Measurements from ENCODE around the gene DEPDC1B. TPM values are rescaled to one million over a fixed set of nuclear protein-coding genes. Genes with fewer than 3 reads are reported as not detected.
"Not testable (repeated sequence)": the region's sequence is repeated elsewhere in the genome, so short reads cannot be mapped to it uniquely, and the experiment has no call there.

Gene DEPDC1B
- polyA plus RNA-seq: 1 to 10 TPM; 2.3 to 2.9 TPM

GRCh38 chr5:60699609-60700415 is at the start of gene DEPDC1B:
DEPDC1B (minus strand) TSS chr5:60700166; CDS start chr5:60700093, 73 bp downstream.
- H3K27me3 ChIP-seq (ENCODE audit: control insufficient read depth in 1 of 2, insufficient read depth in 2 of 2, low read length in 2 of 2): no peaks in the 10 kb centered on the region
- no peaks in the 10 kb centered on the region for H3K9me3 ChIP-seq (ENCODE audit: control insufficient read depth in 2 of 2, insufficient read depth in 1 of 2, low read depth in 1 of 2, low read length in 1 of 2)
- no peaks in the 10 kb centered on the region for H3K4me1 ChIP-seq (ENCODE audit: control insufficient read depth in 2 of 2, insufficient read depth in 2 of 2, low read length in 1 of 2)
- WGBS, 2 donors: 0 to 1% methylated on average over 72 of the region's 72 CpGs
- H3K27ac ChIP-seq (ENCODE audit: low read depth in 2 of 2, low read length in 1 of 2): peak within 1 kb of the TSS; percentile 62 to 70
- H3K36me3 ChIP-seq (ENCODE audit: control insufficient read depth in 2 of 2, insufficient read depth in 2 of 2, low read length in 1 of 2): no peaks in the 10 kb centered on the region
- peak within 1 kb of the TSS; percentile 74 to 80 for H3K4me3 ChIP-seq (ENCODE audit: low read depth in 1 of 2, low read length in 2 of 2)

- no peak overlapping the region for H3K4me3 ChIP-seq (ENCODE audit: low read depth in 1 of 2, low read length in 2 of 2)
- H3K36me3 ChIP-seq (ENCODE audit: control insufficient read depth in 2 of 2, insufficient read depth in 2 of 2, low read length in 1 of 2): no peaks in the 10 kb centered on the region
- no peaks in the 10 kb centered on the region for H3K27me3 ChIP-seq (ENCODE audit: control insufficient read depth in 1 of 2, insufficient read depth in 2 of 2, low read length in 2 of 2)
- no peak overlapping the region for H3K27ac ChIP-seq (ENCODE audit: low read depth in 2 of 2, low read length in 1 of 2)
- 97 to 98% methylated on average over 6 of the region's 6 CpGs for WGBS, 2 donors
- no peaks in the 10 kb centered on the region for H3K4me1 ChIP-seq (ENCODE audit: control insufficient read depth in 2 of 2, insufficient read depth in 2 of 2, low read length in 1 of 2)
- peaks cover 1 to 6% of the 10 kb centered on the region in 2 donors for H3K9me3 ChIP-seq (ENCODE audit: control insufficient read depth in 2 of 2, insufficient read depth in 1 of 2, low read depth in 1 of 2, low read length in 1 of 2)
Measured at GRCh38 chr5:60744682-60745081, 44.7 kb upstream of the DEPDC1B start.

- H3K36me3 ChIP-seq (ENCODE audit: control insufficient read depth in 2 of 2, insufficient read depth in 2 of 2, low read length in 1 of 2): no peaks in the 10 kb centered on the region
- H3K4me1 ChIP-seq (ENCODE audit: control insufficient read depth in 2 of 2, insufficient read depth in 2 of 2, low read length in 1 of 2): no peaks in the 10 kb centered on the region
- H3K27me3 ChIP-seq (ENCODE audit: control insufficient read depth in 1 of 2, insufficient read depth in 2 of 2, low read length in 2 of 2): no peaks in the 10 kb centered on the region
- peaks cover 3 to 6% of the 10 kb centered on the region in 2 donors for H3K9me3 ChIP-seq (ENCODE audit: control insufficient read depth in 2 of 2, insufficient read depth in 1 of 2, low read depth in 1 of 2, low read length in 1 of 2)
- WGBS, 2 donors: 94 to 95% methylated on average over 40 of the region's 40 CpGs
- no peak overlapping the region for H3K27ac ChIP-seq (ENCODE audit: low read depth in 2 of 2, low read length in 1 of 2)
- no peak overlapping the region for H3K4me3 ChIP-seq (ENCODE audit: low read depth in 1 of 2, low read length in 2 of 2)
Measured at GRCh38 chr5:60743511-60744314, 43.7 kb upstream of the DEPDC1B start.

GRCh38 chr5:60740322-60740721 is 40.4 kb upstream of the DEPDC1B start:
- no peaks in the 10 kb centered on the region for H3K4me1 ChIP-seq (ENCODE audit: control insufficient read depth in 2 of 2, insufficient read depth in 2 of 2, low read length in 1 of 2)
- H3K36me3 ChIP-seq (ENCODE audit: control insufficient read depth in 2 of 2, insufficient read depth in 2 of 2, low read length in 1 of 2): no peaks in the 10 kb centered on the region
- no peak overlapping the region for H3K27ac ChIP-seq (ENCODE audit: low read depth in 2 of 2, low read length in 1 of 2)
- no peak overlapping the region for H3K4me3 ChIP-seq (ENCODE audit: low read depth in 1 of 2, low read length in 2 of 2)
- H3K27me3 ChIP-seq (ENCODE audit: control insufficient read depth in 1 of 2, insufficient read depth in 2 of 2, low read length in 2 of 2): no peaks in the 10 kb centered on the region
- H3K9me3 ChIP-seq (ENCODE audit: control insufficient read depth in 2 of 2, insufficient read depth in 1 of 2, low read depth in 1 of 2, low read length in 1 of 2): peaks cover 3 to 6% of the 10 kb centered on the region in 2 donors
- WGBS, 2 donors: 90 to 92% methylated on average over 2 of the region's 2 CpGs

- H3K36me3 ChIP-seq (ENCODE audit: control insufficient read depth in 2 of 2, insufficient read depth in 2 of 2, low read length in 1 of 2): no peaks in the 10 kb centered on the region
- H3K4me1 ChIP-seq (ENCODE audit: control insufficient read depth in 2 of 2, insufficient read depth in 2 of 2, low read length in 1 of 2): no peaks in the 10 kb centered on the region
Measured at GRCh38 chr5:60738933-60739332, 39.0 kb upstream of the DEPDC1B start.

GRCh38 chr5:60738461-60738860 is 38.5 kb upstream of the DEPDC1B start:
- H3K4me3 ChIP-seq (ENCODE audit: low read depth in 1 of 2, low read length in 2 of 2): no peak overlapping the region
- WGBS, 2 donors: 83 to 84% methylated on average over 4 of the region's 4 CpGs
- no peaks in the 10 kb centered on the region for H3K27me3 ChIP-seq (ENCODE audit: control insufficient read depth in 1 of 2, insufficient read depth in 2 of 2, low read length in 2 of 2)

More at GRCh38 chr5:60738933-60739332, 39.0 kb upstream of the DEPDC1B start:
- no peaks in the 10 kb centered on the region for H3K27me3 ChIP-seq (ENCODE audit: control insufficient read depth in 1 of 2, insufficient read depth in 2 of 2, low read length in 2 of 2)
- WGBS, 2 donors: 63 to 74% methylated on average over 3 of the region's 3 CpGs
- H3K4me3 ChIP-seq (ENCODE audit: low read depth in 1 of 2, low read length in 2 of 2): no peak overlapping the region
- no peak overlapping the region for H3K27ac ChIP-seq (ENCODE audit: low read depth in 2 of 2, low read length in 1 of 2)
- H3K9me3 ChIP-seq (ENCODE audit: control insufficient read depth in 2 of 2, insufficient read depth in 1 of 2, low read depth in 1 of 2, low read length in 1 of 2): peaks cover 3 to 6% of the 10 kb centered on the region in 2 donors

GRCh38 chr5:60730858-60731257 is 30.9 kb upstream of the DEPDC1B start:
- H3K9me3 ChIP-seq (ENCODE audit: control insufficient read depth in 2 of 2, insufficient read depth in 1 of 2, low read depth in 1 of 2, low read length in 1 of 2); H3K27ac ChIP-seq (ENCODE audit: low read depth in 2 of 2, low read length in 1 of 2); H3K4me3 ChIP-seq (ENCODE audit: low read depth in 1 of 2, low read length in 2 of 2); H3K4me1 ChIP-seq (ENCODE audit: control insufficient read depth in 2 of 2, insufficient read depth in 2 of 2, low read length in 1 of 2); H3K36me3 ChIP-seq (ENCODE audit: control insufficient read depth in 2 of 2, insufficient read depth in 2 of 2, low read length in 1 of 2); H3K27me3 ChIP-seq (ENCODE audit: control insufficient read depth in 1 of 2, insufficient read depth in 2 of 2, low read length in 2 of 2): not testable (repeated sequence)

More at GRCh38 chr5:60738461-60738860, 38.5 kb upstream of the DEPDC1B start:
- Histone ChIP-seq H3K4me1 (ENCODE audit: control insufficient read depth in 2 of 2, insufficient read depth in 2 of 2, low read length in 1 of 2) (no peaks in the 10 kb centered on the region), H3K27ac (ENCODE audit: low read depth in 2 of 2, low read length in 1 of 2) (no peak overlapping the region), H3K36me3 (ENCODE audit: control insufficient read depth in 2 of 2, insufficient read depth in 2 of 2, low read length in 1 of 2) (no peaks in the 10 kb centered on the region), H3K9me3 (ENCODE audit: control insufficient read depth in 2 of 2, insufficient read depth in 1 of 2, low read depth in 1 of 2, low read length in 1 of 2) (peaks cover 3 to 4% of the 10 kb centered on the region in 2 donors)

GRCh38 chr5:60727033-60727679 is 27.2 kb upstream of the DEPDC1B start:
- H3K9me3 ChIP-seq (ENCODE audit: control insufficient read depth in 2 of 2, insufficient read depth in 1 of 2, low read depth in 1 of 2, low read length in 1 of 2): peaks cover 2 to 5% of the 10 kb centered on the region in 2 donors
- H3K36me3 ChIP-seq (ENCODE audit: control insufficient read depth in 2 of 2, insufficient read depth in 2 of 2, low read length in 1 of 2): no peaks in the 10 kb centered on the region
- no peaks in the 10 kb centered on the region for H3K4me1 ChIP-seq (ENCODE audit: control insufficient read depth in 2 of 2, insufficient read depth in 2 of 2, low read length in 1 of 2)
- WGBS, 2 donors: 80 to 82% methylated on average over 1 of the region's 1 CpG
- H3K4me3 ChIP-seq (ENCODE audit: low read depth in 1 of 2, low read length in 2 of 2): no peak overlapping the region
- H3K27ac ChIP-seq (ENCODE audit: low read depth in 2 of 2, low read length in 1 of 2): no peak overlapping the region
- no peaks in the 10 kb centered on the region for H3K27me3 ChIP-seq (ENCODE audit: control insufficient read depth in 1 of 2, insufficient read depth in 2 of 2, low read length in 2 of 2)

- 46 to 69% methylated on average over 2 of the region's 2 CpGs for WGBS, 2 donors
- H3K36me3 ChIP-seq (ENCODE audit: control insufficient read depth in 2 of 2, insufficient read depth in 2 of 2, low read length in 1 of 2): no peaks in the 10 kb centered on the region
- H3K9me3 ChIP-seq (ENCODE audit: control insufficient read depth in 2 of 2, insufficient read depth in 1 of 2, low read depth in 1 of 2, low read length in 1 of 2): peaks cover 1 to 4% of the 10 kb centered on the region in 2 donors
- no peaks in the 10 kb centered on the region for H3K4me1 ChIP-seq (ENCODE audit: control insufficient read depth in 2 of 2, insufficient read depth in 2 of 2, low read length in 1 of 2)
- H3K4me3 ChIP-seq (ENCODE audit: low read depth in 1 of 2, low read length in 2 of 2): no peak overlapping the region
- no peaks in the 10 kb centered on the region for H3K27me3 ChIP-seq (ENCODE audit: control insufficient read depth in 1 of 2, insufficient read depth in 2 of 2, low read length in 2 of 2)
- no peak overlapping the region for H3K27ac ChIP-seq (ENCODE audit: low read depth in 2 of 2, low read length in 1 of 2)
Measured at GRCh38 chr5:60724126-60724525, 24.2 kb upstream of the DEPDC1B start.

Measured in esophagus (tissue), 2 donors.